Mesenchymal stem cell (in vitro differentiated cells and primary cell): ENCODE data around the gene SMC1B.

Experiments
- DNase-seq: peaks from one replicate; pipeline ENCODE4 v3.0.0-alpha.2; 2013
- H2AFZ ChIP-seq: one replicate; pipeline ENCODE4 v1.6.1; 2013; ENCODE audit warnings: low read depth, mild to moderate bottlenecking, control low read depth, inconsistent platforms, low read length, moderate library complexity
- H2AK5ac ChIP-seq: 2 replicates; pipeline ENCODE4 v1.6.1; 2013; ENCODE audit warnings: low read length, moderate library complexity, mild to moderate bottlenecking, inconsistent platforms; ENCODE audit not compliant: severe bottlenecking
- H2BK120ac ChIP-seq: one replicate; pipeline ENCODE4 v1.6.1; 2013; ENCODE audit warnings: low read depth, mild to moderate bottlenecking, inconsistent platforms, low read length, moderate library complexity
- H2BK12ac ChIP-seq, 2 experiments: one replicate each; pipeline ENCODE4 v1.6.1; 2013; ENCODE audit warnings: inconsistent platforms in 2 of 2, low read length in 2 of 2, mild to moderate bottlenecking in 2 of 2, moderate library complexity in 2 of 2, control low read depth in 1 of 2
- H2BK15ac ChIP-seq: one replicate; pipeline ENCODE4 v1.6.1; 2013; ENCODE audit warnings: mild to moderate bottlenecking, low read depth, inconsistent platforms; ENCODE audit not compliant: poor library complexity, severe bottlenecking
- H2BK5ac ChIP-seq: 2 replicates; pipeline ENCODE4 v1.6.1; 2013; ENCODE audit warnings: low read depth, mild to moderate bottlenecking, low read length, control low read depth, inconsistent platforms; ENCODE audit not compliant: poor library complexity, severe bottlenecking
- H3K14ac ChIP-seq, 2 experiments: one replicate each; pipeline ENCODE4 v1.6.1; 2013; ENCODE audit warnings: inconsistent platforms in 2 of 2, low read length in 2 of 2, control low read depth in 1 of 2, mild to moderate bottlenecking in 1 of 2, moderate library complexity in 1 of 2
- H3K18ac ChIP-seq, 2 experiments: one replicate each; pipeline ENCODE4 v1.6.1; 2013; ENCODE audit warnings: inconsistent platforms in 2 of 2, low read length in 2 of 2, control low read depth in 1 of 2, low read depth in 1 of 2, mild to moderate bottlenecking in 1 of 2
- H3K23ac ChIP-seq, 2 experiments: one replicate each; pipeline ENCODE4 v1.6.1; 2013; ENCODE audit warnings: inconsistent platforms in 2 of 2, low read length in 2 of 2, mild to moderate bottlenecking in 2 of 2, moderate library complexity in 2 of 2, control low read depth in 1 of 2
- H3K27ac ChIP-seq: 2 replicates; pipeline ENCODE4 v1.5.1; 2013; ENCODE audit warnings: mild to moderate bottlenecking, moderate library complexity, low read length, control low read depth, inconsistent platforms; ENCODE audit not compliant: poor library complexity, severe bottlenecking
- H3K27me3 ChIP-seq, 2 experiments: 2 replicates each; pipeline versions ENCODE4 v1.6.1 to v1.7.0; 2013; ENCODE audit warnings: low read length in 2 of 2, mild to moderate bottlenecking in 2 of 2, moderate library complexity in 2 of 2, control low read depth in 1 of 2, inconsistent platforms in 1 of 2; ENCODE audit not compliant: control insufficient read depth in 1 of 2, insufficient read depth in 1 of 2
- H3K36me3 ChIP-seq, 2 experiments: 2 replicates each; pipeline versions ENCODE4 v1.6.1 to v1.7.0; 2013; ENCODE audit warnings: low read length in 2 of 2, control low read depth in 1 of 2, inconsistent platforms in 1 of 2, low read depth in 1 of 2, mild to moderate bottlenecking in 1 of 2; ENCODE audit not compliant: insufficient read depth in 2 of 2, control insufficient read depth in 1 of 2
- H3K4ac ChIP-seq, 2 experiments: one replicate each; pipeline ENCODE4 v1.6.1; 2013; ENCODE audit warnings: inconsistent platforms in 2 of 2, low read length in 2 of 2, mild to moderate bottlenecking in 2 of 2, moderate library complexity in 2 of 2, control low read depth in 1 of 2, low read depth in 1 of 2
- H3K4me1 ChIP-seq: 2 replicates; pipeline ENCODE4 v1.6.1; 2013; ENCODE audit warnings: low read depth, low read length, control low read depth; ENCODE audit not compliant: control insufficient read depth, insufficient read depth
- H3K4me2 ChIP-seq: 2 replicates; pipeline ENCODE4 v1.6.1; 2013; ENCODE audit warnings: low read length, mild to moderate bottlenecking, inconsistent platforms; ENCODE audit not compliant: poor library complexity, severe bottlenecking
- H3K4me3 ChIP-seq, 2 experiments: 2 replicates each; pipeline versions ENCODE4 v1.5.1 to v1.7.0; 2013; ENCODE audit warnings: low read length in 2 of 2, mild to moderate bottlenecking in 2 of 2, control low read depth in 1 of 2, low read depth in 1 of 2; ENCODE audit not compliant: insufficient read depth in 1 of 2
- H3K79me1 ChIP-seq: replicated peaks from 2 replicates; pipeline ENCODE4 v1.6.1; 2013; ENCODE audit warnings: mild to moderate bottlenecking, control low read depth, low read length, inconsistent platforms; ENCODE audit not compliant: poor library complexity, severe bottlenecking
- H3K9ac ChIP-seq: 2 replicates; pipeline ENCODE4 v1.7.0; 2013; ENCODE audit warnings: mild to moderate bottlenecking, low read length, moderate library complexity
- H3K9me3 ChIP-seq: 2 replicates; pipeline ENCODE4 v1.7.0; 2013; ENCODE audit warnings: mild to moderate bottlenecking, low read length; ENCODE audit not compliant: control insufficient read depth
- H4K8ac ChIP-seq: one replicate; pipeline ENCODE4 v1.6.1; 2013; ENCODE audit warnings: inconsistent platforms, mild to moderate bottlenecking, low read length, moderate library complexity
- H4K91ac ChIP-seq: one replicate; pipeline ENCODE4 v1.6.1; 2013; ENCODE audit warnings: mild to moderate bottlenecking, low read length, inconsistent platforms
- WGBS: methylation state at CpG from one replicate; pipeline ENCODE4 v1.1.7; 2013; ENCODE audit warnings: mixed read lengths; 5-methylcytosine and 5-hydroxymethylcytosine counted together

Gene SMC1B

DNA sequence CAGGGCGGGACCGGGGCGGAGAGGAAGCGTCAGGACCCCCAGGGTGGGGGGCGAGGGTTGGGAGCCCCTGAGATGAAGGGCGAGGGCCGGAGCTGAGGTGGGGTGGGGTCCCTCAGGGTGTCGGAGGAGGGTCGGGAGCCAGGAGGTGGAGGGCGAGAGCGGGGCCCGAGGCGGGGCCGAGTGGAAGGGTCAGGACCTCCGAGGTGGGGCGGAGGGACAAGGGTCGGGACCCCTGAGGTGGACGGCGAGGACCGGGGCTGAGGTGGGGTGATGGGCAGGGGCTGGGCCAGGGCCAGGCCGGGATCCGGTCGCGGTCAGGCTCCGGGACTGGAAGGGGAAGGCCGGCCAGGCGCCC is 409 bp downstream of the SMC1B start:
- Histone ChIP-seq H3K36me3 (no peaks in the 10 kb centered on the region), H3K4me3 (peak overlapping the region in 1 of 2 experiments; percentile 85), H2BK15ac (peak overlapping the region; percentile 69), H4K91ac (peak overlapping the region; percentile 75), H3K27ac (no peak overlapping the region), H3K18ac (no peak overlapping the region), H3K4ac (no peak overlapping the region), H2AFZ (no peak overlapping the region), H3K14ac (no peak overlapping the region), H3K23ac (no peak overlapping the region), H2BK5ac (no peak overlapping the region), H2BK120ac (peak overlapping the region; percentile 34), H3K79me1 (no peaks in the 10 kb centered on the region), H3K9ac (no peak overlapping the region), H3K27me3 (no peaks in the 10 kb centered on the region), H2AK5ac (no peak overlapping the region), H3K9me3 (no peaks in the 10 kb centered on the region), H3K4me1 (peaks cover 9% of the 10 kb centered on the region), H2BK12ac (no peak overlapping the region), H4K8ac (peak overlapping the region; percentile 88), H3K4me2 (no peak overlapping the region)
- DNase-seq = no peak
- 98% methylated on average over 22 of the region's 27 CpGs for WGBS

DNA sequence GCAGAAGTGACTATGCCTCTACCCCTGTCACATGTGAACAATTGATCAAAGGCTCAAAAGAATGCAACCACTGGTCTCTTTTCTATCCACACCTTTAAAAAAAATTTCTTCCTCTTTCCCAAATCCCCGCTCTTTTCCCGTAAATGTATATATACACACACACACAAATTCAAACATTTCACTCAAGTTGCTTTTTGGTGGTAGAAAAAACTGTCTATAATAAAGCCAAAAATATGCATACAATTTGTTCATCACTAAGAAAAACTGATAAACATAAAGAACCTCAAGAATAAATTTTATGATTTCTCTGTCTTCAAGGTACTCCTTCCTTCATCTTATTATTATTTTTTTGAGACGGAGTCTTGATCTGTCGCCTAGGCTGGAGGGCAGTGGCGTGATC is 5.6 kb downstream of the SMC1B start:
- 97% methylated on average over 3 of the region's 5 CpGs for WGBS
- no peaks in the 10 kb centered on the region for H3K9me3 ChIP-seq
- H3K4ac ChIP-seq = no peak overlapping the region

DNA sequence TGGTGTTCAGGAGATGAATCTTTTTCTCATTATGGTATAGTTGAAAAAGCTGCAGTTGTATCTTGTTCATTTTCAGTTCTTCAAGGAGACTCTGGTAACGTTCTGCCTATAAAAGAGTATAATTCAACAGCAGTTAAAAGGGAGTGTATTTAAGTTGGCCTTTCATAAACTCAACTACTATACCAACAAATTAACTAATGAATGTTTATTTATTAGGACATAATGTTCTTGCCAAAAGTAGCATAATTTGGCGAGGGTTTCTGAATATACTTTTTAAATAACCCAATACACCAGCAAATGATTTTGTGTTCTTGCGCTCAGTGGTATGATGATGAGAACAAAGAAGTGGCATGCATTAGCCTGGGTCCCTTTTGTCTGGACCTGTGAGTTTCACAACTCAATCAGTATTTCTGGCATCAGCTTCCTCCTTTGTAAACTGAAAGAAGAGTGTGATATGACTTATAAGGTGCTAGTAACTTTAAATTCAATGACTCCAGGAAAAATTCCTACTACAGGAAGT is 10.9 kb downstream of the SMC1B start:
- Histone ChIP-seq H4K91ac (no peak overlapping the region), H2AK5ac (no peak overlapping the region), H3K14ac (no peak overlapping the region), H2AFZ (no peak overlapping the region), H2BK12ac (no peak overlapping the region), H2BK120ac (no peak overlapping the region), H3K27me3 (peaks cover 4 to 9% of the 10 kb centered on the region in 2 experiments), H3K79me1 (no peaks in the 10 kb centered on the region), H3K18ac (no peak overlapping the region), H3K4ac (no peak overlapping the region), H3K4me2 (no peak overlapping the region), H3K4me3 (no peak overlapping the region), H3K23ac (no peak overlapping the region), H3K36me3 (no peaks in the 10 kb centered on the region), H3K4me1 (no peaks in the 10 kb centered on the region), H3K9me3 (no peaks in the 10 kb centered on the region), H3K9ac (no peak overlapping the region), H3K27ac (no peak overlapping the region), H2BK5ac (no peak overlapping the region), H2BK15ac (no peak overlapping the region), H4K8ac (no peak overlapping the region)
- DNase-seq = no peak
- 89% methylated on average over 1 of the region's 3 CpGs for WGBS

More for the DNA sequence above, 5.6 kb downstream of the SMC1B start:
- no peaks in the 10 kb centered on the region for H3K4me1 ChIP-seq
- no peak overlapping the region for H2BK5ac ChIP-seq
- no peak overlapping the region for H3K4me3 ChIP-seq
- no peak overlapping the region for H2BK120ac ChIP-seq
- DNase-seq = no peak
- no peak overlapping the region for H2BK15ac ChIP-seq
- H3K79me1 ChIP-seq = no peaks in the 10 kb centered on the region
- no peak overlapping the region for H2AFZ ChIP-seq
- no peak overlapping the region for H2BK12ac ChIP-seq
- no peak overlapping the region for H3K18ac ChIP-seq
- no peaks in the 10 kb centered on the region for H3K36me3 ChIP-seq
- H2AK5ac ChIP-seq = no peak overlapping the region
- no peak overlapping the region for H4K91ac ChIP-seq
- H3K23ac ChIP-seq = no peak overlapping the region
- H3K14ac ChIP-seq = no peak overlapping the region
- H3K9ac ChIP-seq = no peak overlapping the region
- no peak overlapping the region for H3K27ac ChIP-seq
- no peaks in the 10 kb centered on the region for H3K27me3 ChIP-seq
- H4K8ac ChIP-seq = no peak overlapping the region
- no peak overlapping the region for H3K4me2 ChIP-seq

DNA sequence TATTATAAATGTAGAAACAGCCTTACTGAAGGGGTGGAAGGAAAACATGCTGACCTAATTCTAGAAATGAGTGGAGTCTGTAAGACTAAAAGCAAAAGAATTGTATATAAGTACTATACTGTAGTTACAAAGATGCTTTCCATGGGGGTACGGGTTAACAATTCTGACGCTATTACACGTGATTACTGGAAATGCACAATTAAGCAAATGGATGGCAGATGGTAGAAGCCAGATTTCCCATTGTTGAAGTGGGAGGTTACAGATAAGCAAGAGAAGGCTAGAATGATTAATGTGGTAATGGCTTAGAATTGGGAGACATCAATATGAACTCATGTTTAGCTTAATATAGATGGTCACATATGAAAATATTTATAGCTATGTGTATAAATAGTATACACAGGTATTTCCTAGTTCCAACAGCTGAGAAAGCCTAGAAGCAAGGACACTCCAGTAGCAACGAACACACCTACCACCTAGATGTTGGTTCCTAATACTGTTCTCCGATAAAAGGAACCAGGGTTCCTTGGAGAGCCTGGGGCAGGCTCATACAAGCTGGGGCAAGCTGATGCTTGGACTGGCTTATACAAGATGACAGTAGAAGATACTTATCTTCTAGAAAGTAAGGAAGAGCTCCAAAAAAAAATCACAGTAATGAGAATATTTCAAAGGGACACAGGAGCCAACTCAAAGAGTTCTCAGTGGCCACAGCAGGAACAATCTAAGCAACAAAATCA is 13.5 kb downstream of the SMC1B start:
- no peak overlapping the region for H3K23ac ChIP-seq
- H2AFZ ChIP-seq = no peak overlapping the region
- H3K9ac ChIP-seq = no peak overlapping the region
- H3K4me2 ChIP-seq = no peak overlapping the region
- H2BK5ac ChIP-seq = no peak overlapping the region
- H3K79me1 ChIP-seq = no peaks in the 10 kb centered on the region
- no peak overlapping the region for H3K14ac ChIP-seq
- no peak overlapping the region for H3K18ac ChIP-seq
- no peak overlapping the region for H4K91ac ChIP-seq
- no peak overlapping the region for H2BK120ac ChIP-seq
- H2BK15ac ChIP-seq = no peak overlapping the region
- H3K4ac ChIP-seq = no peak overlapping the region
- H3K36me3 ChIP-seq = no peaks in the 10 kb centered on the region
- 92% methylated on average over 4 of the region's 5 CpGs for WGBS
- DNase-seq = no peak
- H2BK12ac ChIP-seq = no peak overlapping the region
- no peak overlapping the region for H2AK5ac ChIP-seq
- no peaks in the 10 kb centered on the region for H3K9me3 ChIP-seq
- H3K4me1 ChIP-seq = no peaks in the 10 kb centered on the region
- no peak overlapping the region for H3K27ac ChIP-seq
- no peak overlapping the region for H4K8ac ChIP-seq
- H3K27me3 ChIP-seq = peaks cover 8 to 9% of the 10 kb centered on the region in 2 experiments
- no peak overlapping the region for H3K4me3 ChIP-seq
